WTC11 (cell line): ENCODE results near the gene NOX3. TPM values are rescaled to one million over a fixed set of nuclear protein-coding genes. Genes with fewer than 3 reads are reported as not detected.

Experiments
- ATAC-seq: fragments of 200-7000 bp; cut with Tn5 transposase; 2 replicates; pipeline ENCODE4 v1.10.0; 2021; ENCODE audit warnings: mild to moderate bottlenecking, moderate library complexity
- CTCF ChIA-PET: fragments of 300-600 bp; sonication (Branson Sonifier 250); formaldehyde crosslinking; loops from one replicate; lab custom pipeline; 2021; ENCODE audit warnings: antibody characterized with exemption; lab: Charles Lee
- POLR2A ChIA-PET: fragments of 350-600 bp; sonication (Branson Sonifier 250); formaldehyde crosslinking; loops from one replicate; lab custom pipeline; 2021; ENCODE audit warnings: antibody characterized with exemption; lab: Charles Lee
- DNase-seq: peaks from one replicate; pipeline ENCODE4 v3.0.0; 2021; ENCODE audit warnings: low spot score
- H3K27ac Mint-ChIP-seq: 2 replicates; pipeline ENCODE4 v1.8.0; 2021; ENCODE audit warnings: mixed read lengths
- H3K27me3 Mint-ChIP-seq: 2 replicates; pipeline ENCODE4 v1.8.0; 2021; ENCODE audit warnings: low read depth, mild to moderate bottlenecking, moderate library complexity, mixed read lengths
- H3K36me3 Mint-ChIP-seq: 2 replicates; pipeline ENCODE4 v1.8.0; 2021; ENCODE audit warnings: mixed read lengths
- H3K4me1 Mint-ChIP-seq: 2 replicates; pipeline ENCODE4 v1.8.0; 2022; ENCODE audit warnings: mixed read lengths
- H3K4me3 Mint-ChIP-seq: 2 replicates; pipeline ENCODE4 v1.8.0; 2021; ENCODE audit warnings: mild to moderate bottlenecking, moderate library complexity, mixed read lengths
- H3K9me3 Mint-ChIP-seq: 2 replicates; pipeline ENCODE4 v1.8.0; 2021; ENCODE audit warnings: mixed read lengths
- ARID4B ChIP-seq: sonication (generic); formaldehyde crosslinking; IDR thresholded peaks from 2 replicates; pipeline ENCODE4 v1.8.0; 2023; ENCODE audit warnings: missing genetic modification reagents, mild to moderate bottlenecking, borderline replicate concordance
- ATF6 ChIP-seq: sonication (generic); formaldehyde crosslinking; IDR thresholded peaks from 2 replicates; pipeline ENCODE4 v1.8.1; 2023; ENCODE audit warnings: mild to moderate bottlenecking, missing genetic modification reagents
- CREM ChIP-seq: sonication (generic); formaldehyde crosslinking; IDR thresholded peaks from 2 replicates; pipeline ENCODE4 v1.8.1; 2022; ENCODE audit warnings: mild to moderate bottlenecking, missing genetic modification reagents, moderate library complexity
- E2F4 ChIP-seq: sonication (generic); formaldehyde crosslinking; IDR thresholded peaks from 2 replicates; pipeline ENCODE4 v1.8.1; 2022; ENCODE audit warnings: low read depth, mild to moderate bottlenecking, moderate library complexity, missing genetic modification reagents, borderline replicate concordance
- ELF4 ChIP-seq: sonication (generic); formaldehyde crosslinking; IDR thresholded peaks from 2 replicates; pipeline ENCODE4 v1.8.1; 2022; ENCODE audit warnings: low read depth, mild to moderate bottlenecking, moderate library complexity, missing genetic modification reagents
- FOXP1 ChIP-seq: sonication (generic); formaldehyde crosslinking; IDR thresholded peaks from 2 replicates; pipeline ENCODE4 v1.8.0; 2022; ENCODE audit warnings: missing genetic modification reagents, mild to moderate bottlenecking, moderate library complexity, borderline replicate concordance
- GABPB1 ChIP-seq: sonication (generic); formaldehyde crosslinking; IDR thresholded peaks from 2 replicates; pipeline ENCODE4 v1.8.1; 2023; ENCODE audit warnings: mild to moderate bottlenecking, missing genetic modification reagents
- HMGXB4 ChIP-seq: sonication (generic); formaldehyde crosslinking; IDR thresholded peaks from 2 replicates; pipeline ENCODE4 v1.8.1; 2023; ENCODE audit warnings: mild to moderate bottlenecking, moderate library complexity, missing genetic modification reagents
- MLX ChIP-seq: sonication (generic); formaldehyde crosslinking; IDR thresholded peaks from 2 replicates; pipeline ENCODE4 v1.8.1; 2023; ENCODE audit warnings: mild to moderate bottlenecking, missing genetic modification reagents, moderate library complexity
- MYBL2 ChIP-seq: sonication (generic); formaldehyde crosslinking; IDR thresholded peaks from 2 replicates; pipeline ENCODE4 v1.8.1; 2023; ENCODE audit warnings: mild to moderate bottlenecking, moderate library complexity, missing genetic modification reagents
- NFE2L1 ChIP-seq: sonication (generic); formaldehyde crosslinking; IDR thresholded peaks from 2 replicates; pipeline ENCODE4 v1.8.1; 2023; ENCODE audit warnings: missing genetic modification reagents
- NFYB ChIP-seq: sonication (generic); formaldehyde crosslinking; conservative IDR thresholded peaks from 2 replicates; pipeline ENCODE4 v1.8.0; 2022; ENCODE audit warnings: low read depth, missing genetic modification reagents
- NR3C1 ChIP-seq: sonication (generic); formaldehyde crosslinking; conservative IDR thresholded peaks from 2 replicates; pipeline ENCODE4 v1.8.1; 2023; ENCODE audit warnings: low read depth, mild to moderate bottlenecking, missing genetic modification reagents
- RELA ChIP-seq: sonication (generic); formaldehyde crosslinking; IDR thresholded peaks from 2 replicates; pipeline ENCODE4 v1.8.1; 2022; ENCODE audit warnings: missing genetic modification reagents, mild to moderate bottlenecking, borderline replicate concordance
- SMAD4 ChIP-seq: sonication (generic); formaldehyde crosslinking; IDR thresholded peaks from 2 replicates; pipeline ENCODE4 v1.8.0; 2022; ENCODE audit warnings: mild to moderate bottlenecking, missing genetic modification reagents
- TCF7 ChIP-seq: sonication (generic); formaldehyde crosslinking; IDR thresholded peaks from 2 replicates; pipeline ENCODE4 v1.8.0; 2022; ENCODE audit warnings: mild to moderate bottlenecking, low read depth, missing genetic modification reagents, moderate library complexity
- ZSCAN18 ChIP-seq: fragments of 250-450 bp; sonication (Bioruptor Pico); IDR thresholded peaks from 2 replicates; pipeline ENCODE4 v2.1.2; 2022; ENCODE audit warnings: mild to moderate bottlenecking, moderate library complexity
- total RNA-seq: library from RNA; stranded (reverse); gene quantifications from 3 replicates; pipeline ENCODE4 v1.2.3, GENCODE V29; 2021

The NOX3 gene
- total RNA-seq, 1 experiment from 2014 or later = not detected

- TF ChIP-seq SMAD4 (CRISPR knock-in tag) = no peak
- no peak for TF ChIP-seq RELA (CRISPR knock-in tag)
These were observed 57.4 kb downstream of the NOX3 start (continued) for GRCh38 chr6:155398221-155398620.

- ChIA-PET CTCF (no interaction called here), POLR2A (no interaction called here)
- no peaks in the 10 kb centered on the region for H3K36me3 Mint-ChIP-seq
- TF ChIP-seq ATF6 (CRISPR knock-in tag) (no peak), GABPB1 (CRISPR knock-in tag) (peak; percentile 55; the same call in 1 of the 2 replicates)
- peaks cover 7% of the 10 kb centered on the region for H3K4me1 Mint-ChIP-seq
- H3K9me3 Mint-ChIP-seq = no peaks in the 10 kb centered on the region
- ATAC-seq = no peak
- no peaks in the 10 kb centered on the region for H3K27me3 Mint-ChIP-seq
- no peak overlapping the region for H3K27ac Mint-ChIP-seq
- DNase-seq = no peak
- H3K4me3 Mint-ChIP-seq = no peak overlapping the region
These were observed 58.4 kb downstream of the NOX3 start for GRCh38 chr6:155397172-155397705.

- Mint-ChIP-seq H3K27me3 (no peaks in the 10 kb centered on the region), H3K9me3 (no peaks in the 10 kb centered on the region), H3K36me3 (no peaks in the 10 kb centered on the region), H3K27ac (no peak overlapping the region), H3K4me3 (no peak overlapping the region), H3K4me1 (peaks cover 7% of the 10 kb centered on the region)
- ATAC-seq (no peak), DNase-seq (no peak)
- CTCF ChIA-PET = no interaction called here
- TF ChIP-seq ELF4 (CRISPR knock-in tag) (no peak), GABPB1 (CRISPR knock-in tag) (peak; percentile 79), ZSCAN18 (no peak)
- POLR2A ChIA-PET = no interaction called here
These were observed 59.0 kb downstream of the NOX3 start for GRCh38 chr6:155396605-155397004.

- TF ChIP-seq MLX (CRISPR knock-in tag) (no peak), HMGXB4 (no peak), NFE2L1 (CRISPR knock-in tag) (no peak), E2F4 (no peak), ARID4B (CRISPR knock-in tag) (no peak), NFYB (no peak), NR3C1 (CRISPR knock-in tag) (no peak), CREM (CRISPR knock-in tag) (no peak), TCF7 (no peak), FOXP1 (CRISPR knock-in tag) (no peak), MYBL2 (CRISPR knock-in tag) (no peak)
- Mint-ChIP-seq H3K27ac (no peak overlapping the region), H3K4me1 (peaks cover 7% of the 10 kb centered on the region), H3K27me3 (no peaks in the 10 kb centered on the region), H3K36me3 (no peaks in the 10 kb centered on the region), H3K4me3 (no peak overlapping the region), H3K9me3 (no peaks in the 10 kb centered on the region)
- ATAC-seq (no peak), DNase-seq (no peak)
- POLR2A ChIA-PET = interaction anchor here (1.1 kb wide), 1 partner anchor 53 kb away, joined by 3 read pairs; no protein-coding TSS in a partner anchor
- CTCF ChIA-PET = no interaction called here
These were observed 60.3 kb downstream of the NOX3 start for GRCh38 chr6:155395339-155395738.
